HL-60 (cell line): ENCODE data around the gene DNAJC24.

Experiments used
- CTCF ChIP-seq: IDR thresholded peaks from one replicate; pipeline ENCODE4 v1.5.1; 2011; ENCODE audit warnings: low read length, control low read depth, inconsistent platforms; ENCODE audit not compliant: insufficient read depth
- GABPA ChIP-seq: IDR thresholded peaks from 2 replicates; pipeline ENCODE4 v1.6.1; 2012; ENCODE audit warnings: low read depth
- POLR2AphosphoS5 ChIP-seq: IDR thresholded peaks from 2 replicates; pipeline ENCODE4 v1.6.1; 2012; ENCODE audit warnings: low read depth

GRCh38 chr11:31441296-31441695 lies 71.6 kb downstream of the DNAJC24 start:
- TF ChIP-seq POLR2AphosphoS5 (no peak), CTCF (no peak), GABPA (no peak)
